HT-29 (cell line): ENCODE results near the gene DTX1. TPM values are rescaled to one million over a fixed set of nuclear protein-coding genes. Genes with fewer than 3 reads are reported as not detected.
"Not testable (repeated sequence)": the region's sequence is repeated elsewhere in the genome, so short reads cannot be mapped to it uniquely, and the experiment has no call there.

ENCODE experiments used
- DNase-seq: peaks from one replicate; pipeline ENCODE4 v3.0.0-alpha.2; 2015; ENCODE audit warnings: low spot score
- total RNA-seq: library from RNA; depleted of rRNA; stranded (reverse); fragments of >200 nt; shearing (Covaris generic); gene quantifications from 2 replicates; pipeline ENCODE4 v1.2.3, GENCODE V29; 2014; rRNA removed

The DTX1 gene
- total RNA-seq, 1 experiment from 2014 or later = not detected

DNA sequence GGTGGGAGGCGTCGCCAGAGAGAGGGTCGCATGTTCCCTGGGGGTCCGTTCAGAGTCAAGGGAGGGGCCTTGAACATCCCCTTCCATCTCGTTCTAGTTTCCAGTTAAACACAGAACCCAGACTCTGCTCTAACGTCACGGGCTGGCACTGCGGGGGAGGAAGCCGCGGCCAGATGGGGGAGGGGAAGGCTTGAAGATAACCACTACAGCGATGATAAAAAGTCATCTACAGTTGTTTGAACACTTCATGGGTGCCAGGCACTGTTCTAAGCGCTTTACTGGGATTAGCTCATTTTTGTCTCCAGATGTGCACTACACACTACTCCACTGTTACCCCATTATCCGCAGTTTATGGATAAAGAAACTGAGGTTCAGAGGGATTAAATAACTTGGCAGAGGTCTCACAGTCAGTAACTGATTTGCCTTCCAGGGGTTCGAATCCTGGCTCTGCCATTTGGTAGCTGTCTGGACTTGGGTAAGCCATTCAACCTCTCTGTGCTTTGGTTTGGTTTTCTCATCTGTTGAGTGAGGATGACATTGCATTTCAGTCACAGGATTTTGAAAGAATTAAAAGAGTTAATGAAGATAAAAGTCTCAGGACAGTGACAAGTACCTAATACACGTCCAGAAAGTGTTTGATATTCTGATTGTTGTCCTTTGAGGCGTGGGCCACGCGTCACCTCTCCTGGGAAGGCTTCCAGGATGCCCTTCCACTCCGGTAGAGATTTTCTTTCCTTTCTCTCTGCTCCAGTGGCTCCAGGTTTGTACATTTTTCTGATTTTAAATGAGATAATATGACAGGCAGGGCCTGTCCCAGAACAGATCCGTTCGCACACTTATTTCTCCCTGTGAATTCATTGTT lies 79.8 kb downstream of the DTX1 start:
- no peak for DNase-seq

- DNase-seq = no peak
Measured at GRCh38 chr12:113136990-113137511, 80.5 kb downstream of the DTX1 start.

GRCh38 chr12:113137861-113138783 lies 81.6 kb downstream of the DTX1 start:
- no peak for DNase-seq

- DNase-seq = no peak
Measured at GRCh38 chr12:113138826-113139225, 82.3 kb downstream of the DTX1 start.

- DNase-seq = no peak
Measured at GRCh38 chr12:113140706-113141105, 84.2 kb downstream of the DTX1 start.

- not testable (repeated sequence) for DNase-seq
Measured at GRCh38 chr12:113141716-113142115, 85.2 kb downstream of the DTX1 start.

- DNase-seq = peak; percentile 58
Measured at GRCh38 chr12:113142173-113142885, 85.8 kb downstream of the DTX1 start.

DNA sequence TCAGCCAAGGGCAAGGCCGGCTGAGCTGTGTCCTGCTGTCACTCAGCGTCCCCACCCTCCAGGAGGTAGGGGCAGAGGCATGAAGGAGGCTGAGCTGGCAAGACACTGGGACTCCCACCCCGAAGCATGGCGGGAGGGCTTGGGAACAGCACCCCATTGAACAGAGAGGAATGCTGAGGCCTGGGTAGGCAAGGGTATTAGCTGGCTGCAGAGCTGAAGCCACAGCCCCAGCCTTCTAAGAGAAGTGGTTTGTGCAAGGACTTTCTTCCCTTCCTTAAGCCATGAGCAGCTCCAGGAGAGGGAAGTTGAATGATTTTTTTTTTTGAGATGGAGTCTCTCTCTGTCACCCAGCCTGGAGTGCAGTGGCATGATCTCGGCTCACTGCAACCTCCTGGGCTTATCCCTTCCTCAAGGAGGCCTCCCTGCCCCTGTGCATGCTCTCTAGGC lies 86.4 kb downstream of the DTX1 start:
- no peak for DNase-seq

DNA sequence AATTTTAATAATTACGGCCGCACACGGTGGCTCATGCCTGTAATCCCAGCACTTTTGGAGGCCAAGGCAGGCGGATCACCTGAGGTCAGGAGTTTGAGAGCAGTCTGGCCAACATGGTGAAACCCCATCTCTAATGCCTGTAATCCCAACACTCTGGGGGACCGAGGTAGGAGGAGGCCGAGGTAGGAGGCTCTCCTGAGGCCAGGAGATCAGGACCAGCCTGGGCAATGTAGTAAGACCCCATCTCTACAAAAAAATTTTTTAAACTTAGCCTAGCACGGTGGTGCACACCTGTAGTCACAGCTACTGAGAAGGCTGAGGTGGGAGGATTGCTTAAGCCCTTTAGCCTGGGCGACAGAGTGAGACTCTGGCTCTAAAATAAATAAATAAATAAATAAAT lies 87.4 kb downstream of the DTX1 start:
- DNase-seq = no peak

DNA sequence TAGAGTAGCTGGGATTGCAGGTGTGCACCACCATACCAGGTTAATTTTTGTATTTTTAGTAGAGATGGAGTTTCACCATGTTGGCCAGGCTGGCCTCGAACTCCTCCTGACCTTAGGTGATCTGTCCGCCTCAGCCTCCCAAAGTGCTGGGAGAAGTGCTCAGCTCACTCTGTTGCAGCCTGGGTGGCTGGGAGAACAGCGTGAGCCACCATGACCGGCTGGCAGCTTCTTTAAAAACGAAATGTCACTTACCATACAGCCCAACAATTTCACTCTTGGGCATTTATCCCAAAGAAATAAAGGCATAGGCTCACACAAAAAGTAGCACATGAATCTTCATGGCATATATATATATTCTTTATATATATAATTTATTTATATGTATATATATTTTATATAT lies 88.3 kb downstream of the DTX1 start:
- no peak for DNase-seq

GRCh38 chr12:113145720-113146551 lies 89.4 kb downstream of the DTX1 start:
- no peak for DNase-seq

GRCh38 chr12:113146999-113147398 lies 90.5 kb downstream of the DTX1 start:
- no peak for DNase-seq

Other genes with a start within 250 kb of the DTX1 start
- 51.0 and 54.3 TPM in 2 replicates for gene OAS1, start 149.8 kb upstream of the DTX1 start, total RNA-seq
- gene OAS3, start 118.3 kb upstream of the DTX1 start, total RNA-seq = 53.9 and 70.9 TPM in 2 replicates
- gene OAS2, start 78.2 kb upstream of the DTX1 start, total RNA-seq = 3.4 and 5.8 TPM in 2 replicates
- 0.33 and 2.1 TPM in 2 replicates for gene RASAL1, start 79.0 kb downstream of the DTX1 start, total RNA-seq
- gene CFAP73, start 93.0 kb downstream of the DTX1 start, total RNA-seq = 0.61 and 0.78 TPM in 2 replicates
- gene DDX54, start 128.7 kb downstream of the DTX1 start, total RNA-seq = 100 and 105 TPM in 2 replicates
- gene RITA1, start 129.0 kb downstream of the DTX1 start, total RNA-seq = 52.1 and 53.0 TPM in 2 replicates
- gene TPCN1, start 164.7 kb downstream of the DTX1 start, total RNA-seq = 23.8 and 36.3 TPM in 2 replicates